ENCODE data around the gene DGAT2L6.

DGAT2L6 gene

DNA sequence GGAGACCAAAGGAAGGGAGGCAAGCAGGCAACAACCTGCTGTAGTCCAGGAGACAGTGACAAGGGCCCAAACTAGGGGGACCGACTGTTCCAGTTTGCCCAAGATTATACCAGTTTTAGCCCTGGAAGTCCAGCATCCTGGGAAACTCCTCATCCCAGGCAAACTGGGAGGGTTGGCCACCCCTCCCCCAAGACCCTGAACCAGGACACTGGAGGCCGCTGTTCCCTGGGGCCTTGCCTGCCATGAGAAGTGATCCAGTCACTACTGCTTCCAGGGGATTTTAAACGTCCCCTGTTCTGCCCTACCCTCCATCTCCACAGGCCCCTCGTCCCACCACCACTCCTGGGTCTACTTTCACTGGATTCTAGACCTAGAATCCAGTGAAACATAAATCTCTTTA is 4.3 kb upstream of the DGAT2L6 start:
- H2AK5ac ChIP-seq (ENCODE audit: low read depth, low read length) = no peak overlapping the region
- H3K79me1 ChIP-seq (ENCODE audit: low read depth, low read length) = no peaks in the 10 kb centered on the region
- H2BK15ac ChIP-seq (ENCODE audit: low read length) = no peak overlapping the region
- no peaks in the 10 kb centered on the region for H3K36me3 ChIP-seq (replicated peaks in 1 of 2; ENCODE audit: control insufficient read depth in 2 of 2, insufficient read depth in 2 of 2, low read length in 2 of 2)
- H3K14ac ChIP-seq (ENCODE audit: low read length) = no peak overlapping the region
- H4K91ac ChIP-seq (ENCODE audit: low read depth, low read length, poor library complexity) = no peak overlapping the region
- H2BK5ac ChIP-seq (ENCODE audit: low read length) = no peak overlapping the region
- H3K9me3 ChIP-seq (replicated peaks in 1 of 2; ENCODE audit: control insufficient read depth in 2 of 2, insufficient read depth in 1 of 2, low read depth in 1 of 2, low read length in 2 of 2) = no peaks in the 10 kb centered on the region
- no peak overlapping the region for H2BK12ac ChIP-seq (ENCODE audit: low read length)
- H2BK120ac ChIP-seq (ENCODE audit: low read depth, low read length) = no peak overlapping the region
- H3K27ac ChIP-seq (replicated peaks; ENCODE audit: low read length) = no peak overlapping the region
- H3K4ac ChIP-seq (ENCODE audit: low read length) = no peak overlapping the region
- peaks cover 9 to 22% of the 10 kb centered on the region in 2 donors for H3K4me1 ChIP-seq (ENCODE audit: control insufficient read depth in 2 of 2, insufficient read depth in 1 of 2, low read depth in 1 of 2, low read length in 2 of 2)
- H3K9ac ChIP-seq (ENCODE audit: low read depth, low read length, poor library complexity) = no peak overlapping the region
- H3K18ac ChIP-seq (ENCODE audit: low read length) = no peak overlapping the region
- H4K8ac ChIP-seq (ENCODE audit: low read depth, low read length) = no peak overlapping the region
- H3K23ac ChIP-seq (ENCODE audit: low read depth, low read length, poor library complexity) = no peak overlapping the region
- no peak overlapping the region for H3K4me3 ChIP-seq (ENCODE audit: low read length in 2 of 2)
- peaks cover 0 to 4% (median 0%) of the 10 kb centered on the region in 3 experiments for H3K27me3 ChIP-seq (ENCODE audit: control insufficient read depth in 3 of 3, insufficient read depth in 3 of 3, low read depth in 1 of 3, low read length in 3 of 3)
- no peak overlapping the region for H3K4me2 ChIP-seq (ENCODE audit: insufficient read depth, low read length, poor library complexity, severe bottlenecking)
- peak overlapping the region; percentile 69 for H2AFZ ChIP-seq (ENCODE audit: low read length)
- WGBS, 2 donors (ENCODE audit: extremely low coverage in 2 of 2, insufficient read length in 2 of 2, insufficient replicate concordance in 1 of 2) = no CpG with 5 or more reads among the region's 4 CpGs
- no peak for DNase-seq (ENCODE audit: low spot score)

DNA sequence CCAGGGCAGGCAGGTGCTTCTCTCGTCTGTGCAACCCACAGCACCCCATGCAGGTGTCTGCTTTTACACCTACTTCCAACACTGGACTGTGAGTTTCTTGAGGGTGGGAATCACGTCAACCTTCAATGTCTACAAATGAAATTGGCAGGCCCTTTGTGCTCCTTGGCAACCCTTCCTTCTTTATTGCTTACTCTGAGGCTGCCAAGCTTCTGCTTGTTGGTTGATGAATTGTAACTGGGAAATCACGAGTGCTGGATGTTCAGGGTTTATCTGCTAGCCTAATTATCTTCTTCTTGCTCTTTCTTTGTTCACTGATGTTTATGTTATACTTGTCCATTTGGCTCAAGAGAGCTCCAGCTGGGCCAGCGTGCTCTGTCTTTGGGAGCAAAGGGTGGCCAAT is 2.5 kb upstream of the DGAT2L6 start:
- H3K4me3 ChIP-seq (ENCODE audit: low read length in 2 of 2) = no peak overlapping the region
- H2BK15ac ChIP-seq (ENCODE audit: low read length) = no peak overlapping the region
- no peak overlapping the region for H2BK120ac ChIP-seq (ENCODE audit: low read depth, low read length)
- no peaks in the 10 kb centered on the region for H3K9me3 ChIP-seq (replicated peaks in 1 of 2; ENCODE audit: control insufficient read depth in 2 of 2, insufficient read depth in 1 of 2, low read depth in 1 of 2, low read length in 2 of 2)
- DNase-seq (ENCODE audit: low spot score) = no peak
- H3K9ac ChIP-seq (ENCODE audit: low read depth, low read length, poor library complexity) = no peak overlapping the region
- H3K14ac ChIP-seq (ENCODE audit: low read length) = no peak overlapping the region
- H3K27ac ChIP-seq (replicated peaks; ENCODE audit: low read length) = no peak overlapping the region
- H3K18ac ChIP-seq (ENCODE audit: low read length) = no peak overlapping the region
- H2BK12ac ChIP-seq (ENCODE audit: low read length) = no peak overlapping the region
- no peak overlapping the region for H2BK5ac ChIP-seq (ENCODE audit: low read length)
- H3K23ac ChIP-seq (ENCODE audit: low read depth, low read length, poor library complexity) = no peak overlapping the region
- no peak overlapping the region for H3K4ac ChIP-seq (ENCODE audit: low read length)
- no peaks in the 10 kb centered on the region for H3K36me3 ChIP-seq (replicated peaks in 1 of 2; ENCODE audit: control insufficient read depth in 2 of 2, insufficient read depth in 2 of 2, low read length in 2 of 2)
- H2AFZ ChIP-seq (ENCODE audit: low read length) = no peak overlapping the region
- H3K4me2 ChIP-seq (ENCODE audit: insufficient read depth, low read length, poor library complexity, severe bottlenecking) = no peak overlapping the region
- H4K8ac ChIP-seq (ENCODE audit: low read depth, low read length) = no peak overlapping the region
- no peaks in the 10 kb centered on the region for H3K79me1 ChIP-seq (ENCODE audit: low read depth, low read length)
- H2AK5ac ChIP-seq (ENCODE audit: low read depth, low read length) = no peak overlapping the region
- peaks cover 9 to 12% of the 10 kb centered on the region in 2 donors for H3K4me1 ChIP-seq (ENCODE audit: control insufficient read depth in 2 of 2, insufficient read depth in 1 of 2, low read depth in 1 of 2, low read length in 2 of 2)
- no CpG with 5 or more reads among the region's 4 CpGs for WGBS, 2 donors (ENCODE audit: extremely low coverage in 2 of 2, insufficient read length in 2 of 2, insufficient replicate concordance in 1 of 2)
- H3K27me3 ChIP-seq (ENCODE audit: control insufficient read depth in 3 of 3, insufficient read depth in 3 of 3, low read depth in 1 of 3, low read length in 3 of 3) = peaks cover 0 to 4% (median 0%) of the 10 kb centered on the region in 3 experiments
- H4K91ac ChIP-seq (ENCODE audit: low read depth, low read length, poor library complexity) = no peak overlapping the region

DNA sequence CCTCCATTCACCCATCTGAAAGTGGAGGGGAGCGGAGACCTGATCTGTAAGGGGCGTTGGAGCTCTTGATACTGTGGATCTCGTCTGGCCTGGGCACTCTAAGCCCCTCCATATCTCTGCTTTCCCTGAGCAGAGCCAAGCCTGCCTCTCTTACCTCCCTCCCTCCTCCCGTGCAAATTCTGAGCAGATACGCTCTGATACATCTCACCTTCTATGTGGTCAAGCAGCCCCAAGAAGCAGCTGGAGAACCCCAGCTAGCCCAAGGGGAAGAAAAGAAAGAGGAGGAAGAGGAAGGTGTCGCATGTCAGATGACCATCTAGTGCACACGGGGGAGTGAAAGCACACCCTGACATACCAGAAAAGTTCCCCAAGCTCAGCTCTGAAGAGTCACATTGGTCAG is 1.9 kb upstream of the DGAT2L6 start:
- Histone ChIP-seq H3K4me3 (ENCODE audit: low read length in 2 of 2) (no peak overlapping the region), H2BK120ac (ENCODE audit: low read depth, low read length) (no peak overlapping the region)

DNA sequence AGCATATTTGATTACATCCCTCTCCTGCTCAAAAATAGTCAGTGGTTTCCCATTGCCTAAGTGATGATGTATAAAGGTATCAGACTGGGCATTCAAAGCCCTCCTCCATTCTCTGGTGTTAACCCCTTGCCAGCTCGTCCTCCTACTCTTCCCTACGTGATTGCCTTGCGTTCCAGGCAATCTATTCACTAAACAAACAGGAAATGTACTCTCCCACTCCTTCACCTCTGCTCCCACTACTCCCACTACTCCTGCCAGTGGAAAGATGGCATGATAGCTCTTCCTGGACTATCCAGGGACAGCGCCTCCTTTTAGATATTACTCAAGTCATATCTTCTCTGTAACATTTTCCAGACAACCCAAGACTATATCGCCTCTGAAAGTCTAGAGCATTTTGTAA is 5.8 kb downstream of the DGAT2L6 start:
- Histone ChIP-seq H3K36me3 (replicated peaks in 1 of 2; ENCODE audit: control insufficient read depth in 2 of 2, insufficient read depth in 2 of 2, low read length in 2 of 2) (no peaks in the 10 kb centered on the region), H4K8ac (ENCODE audit: low read depth, low read length) (no peak overlapping the region), H3K23ac (ENCODE audit: low read depth, low read length, poor library complexity) (no peak overlapping the region), H3K18ac (ENCODE audit: low read length) (no peak overlapping the region), H3K14ac (ENCODE audit: low read length) (no peak overlapping the region), H4K91ac (ENCODE audit: low read depth, low read length, poor library complexity) (no peak overlapping the region), H3K4ac (ENCODE audit: low read length) (no peak overlapping the region), H2BK15ac (ENCODE audit: low read length) (no peak overlapping the region), H2BK12ac (ENCODE audit: low read length) (no peak overlapping the region), H3K27ac (replicated peaks; ENCODE audit: low read length) (no peak overlapping the region), H3K4me2 (ENCODE audit: insufficient read depth, low read length, poor library complexity, severe bottlenecking) (no peak overlapping the region), H3K4me1 (ENCODE audit: control insufficient read depth in 2 of 2, insufficient read depth in 1 of 2, low read depth in 1 of 2, low read length in 2 of 2) (no peaks in the 10 kb centered on the region), H3K4me3 (ENCODE audit: low read length in 2 of 2) (no peak overlapping the region), H2AFZ (ENCODE audit: low read length) (no peak overlapping the region), H3K79me1 (ENCODE audit: low read depth, low read length) (no peaks in the 10 kb centered on the region), H2AK5ac (ENCODE audit: low read depth, low read length) (no peak overlapping the region), H2BK5ac (ENCODE audit: low read length) (no peak overlapping the region), H3K9me3 (replicated peaks in 1 of 2; ENCODE audit: control insufficient read depth in 2 of 2, insufficient read depth in 1 of 2, low read depth in 1 of 2, low read length in 2 of 2) (no peaks in the 10 kb centered on the region), H2BK120ac (ENCODE audit: low read depth, low read length) (no peak overlapping the region), H3K27me3 (ENCODE audit: control insufficient read depth in 3 of 3, insufficient read depth in 3 of 3, low read depth in 1 of 3, low read length in 3 of 3) (peaks cover 0 to 12% (median 0%) of the 10 kb centered on the region in 3 experiments), H3K9ac (ENCODE audit: low read depth, low read length, poor library complexity) (no peak overlapping the region)
- no peak for DNase-seq (ENCODE audit: low spot score)
- WGBS, 2 donors (ENCODE audit: extremely low coverage in 2 of 2, insufficient read length in 2 of 2, insufficient replicate concordance in 1 of 2) = no CpG with 5 or more reads among the region's 5 CpGs

More for the DNA sequence above, 1.9 kb upstream of the DGAT2L6 start:
- no peak overlapping the region for H4K8ac ChIP-seq (ENCODE audit: low read depth, low read length)
- no CpG with 5 or more reads among the region's 7 CpGs for WGBS, 2 donors (ENCODE audit: extremely low coverage in 2 of 2, insufficient read length in 2 of 2, insufficient replicate concordance in 1 of 2)
- no peak overlapping the region for H3K14ac ChIP-seq (ENCODE audit: low read length)
- no peak overlapping the region for H2AFZ ChIP-seq (ENCODE audit: low read length)
- no peaks in the 10 kb centered on the region for H3K36me3 ChIP-seq (replicated peaks in 1 of 2; ENCODE audit: control insufficient read depth in 2 of 2, insufficient read depth in 2 of 2, low read length in 2 of 2)
- H3K27me3 ChIP-seq (ENCODE audit: control insufficient read depth in 3 of 3, insufficient read depth in 3 of 3, low read depth in 1 of 3, low read length in 3 of 3) = peaks cover 0 to 4% (median 0%) of the 10 kb centered on the region in 3 experiments
- H2BK15ac ChIP-seq (ENCODE audit: low read length) = no peak overlapping the region
- H2BK5ac ChIP-seq (ENCODE audit: low read length) = no peak overlapping the region
- no peak overlapping the region for H3K27ac ChIP-seq (replicated peaks; ENCODE audit: low read length)
- no peaks in the 10 kb centered on the region for H3K79me1 ChIP-seq (ENCODE audit: low read depth, low read length)
- no peak overlapping the region for H4K91ac ChIP-seq (ENCODE audit: low read depth, low read length, poor library complexity)
- H2BK12ac ChIP-seq (ENCODE audit: low read length) = no peak overlapping the region
- H3K4ac ChIP-seq (ENCODE audit: low read length) = no peak overlapping the region
- no peaks in the 10 kb centered on the region for H3K9me3 ChIP-seq (replicated peaks in 1 of 2; ENCODE audit: control insufficient read depth in 2 of 2, insufficient read depth in 1 of 2, low read depth in 1 of 2, low read length in 2 of 2)
- no peak overlapping the region for H3K4me2 ChIP-seq (ENCODE audit: insufficient read depth, low read length, poor library complexity, severe bottlenecking)
- H3K23ac ChIP-seq (ENCODE audit: low read depth, low read length, poor library complexity) = no peak overlapping the region
- no peak overlapping the region for H3K9ac ChIP-seq (ENCODE audit: low read depth, low read length, poor library complexity)
- no peak overlapping the region for H2AK5ac ChIP-seq (ENCODE audit: low read depth, low read length)
- DNase-seq (ENCODE audit: low spot score) = no peak
- peaks cover 9 to 12% of the 10 kb centered on the region in 2 donors for H3K4me1 ChIP-seq (ENCODE audit: control insufficient read depth in 2 of 2, insufficient read depth in 1 of 2, low read depth in 1 of 2, low read length in 2 of 2)
- H3K18ac ChIP-seq (ENCODE audit: low read length) = no peak overlapping the region

Data from neuronal stem cell (in vitro differentiated cells).